Activated T-helper 1 cell treated with anti-CD3 and anti-CD28 coated beads, Interleukin-12 subunit alpha, Interleukin-12 subunit beta, Interleukin-2, Interleukin-4 antibody, amounts not matched to agents 30 ng/mL and 10 ng/mL and 1 ng/mL, durations not matched to agents 14 hours and 24 hours and 36 hours (primary cell): Measurements from ENCODE around the gene SOX15. TPM values are rescaled to one million over a fixed set of nuclear protein-coding genes. Genes with fewer than 3 reads are reported as not detected.

Source experiments
- DNase-seq: peaks from one replicate; pipeline ENCODE4 v3.0.0; 2021; ENCODE audit warnings: low spot score
- H3K27ac Mint-ChIP-seq: one replicate; pipeline ENCODE4 v1.8.0; 2021; ENCODE audit warnings: mild to moderate bottlenecking, mixed read lengths
- H3K27me3 Mint-ChIP-seq: one replicate; pipeline ENCODE4 v1.8.0; 2022; ENCODE audit warnings: mild to moderate bottlenecking, moderate library complexity, mixed read lengths; ENCODE audit not compliant: insufficient read depth
- H3K36me3 Mint-ChIP-seq: one replicate; pipeline ENCODE4 v1.8.0; 2021; ENCODE audit warnings: low read depth, mixed read lengths
- H3K4me1 Mint-ChIP-seq: one replicate; pipeline ENCODE4 v1.8.0; 2021; ENCODE audit warnings: low read depth, mixed read lengths
- H3K4me3 Mint-ChIP-seq: one replicate; pipeline ENCODE4 v1.8.0; 2021; ENCODE audit warnings: mild to moderate bottlenecking, moderate library complexity, mixed read lengths
- H3K9me3 Mint-ChIP-seq: one replicate; pipeline ENCODE4 v1.8.0; 2021; ENCODE audit warnings: mixed read lengths
- intact Hi-C: fragments of 100-400 bp; cut with micrococcal nuclease; formaldehyde crosslinking; loops from one replicate; pipeline ENCODE4 v1.15.1; 2024
- total RNA-seq: library from RNA; stranded (reverse); gene quantifications from 2 replicates; pipeline ENCODE4 v1.2.3, GENCODE V29; 2022

SOX15 gene
- total RNA-seq, 1 donor from 2014 or later: 0.78 TPM

- Mint-ChIP-seq H3K4me3 (peak overlapping the region; percentile 76), H3K9me3 (no peaks in the 10 kb centered on the region), H3K27ac (peak overlapping the region; percentile 86), H3K4me1 (peaks cover 80% of the 10 kb centered on the region), H3K36me3 (peaks cover 64% of the 10 kb centered on the region), H3K27me3 (no peaks in the 10 kb centered on the region)
- no peak for DNase-seq
- intact Hi-C loops: loop anchor here (2.0 to 10.0 kb wide), 2 partner anchors 19 to 575 kb away; partner anchors contain the start of genes PER1 and SENP3
Measured at GRCh38 chr17:7579834-7580603, 9.9 kb downstream of the SOX15 start.

- Mint-ChIP-seq H3K27me3 (no peaks in the 10 kb centered on the region), H3K9me3 (no peaks in the 10 kb centered on the region), H3K4me3 (peak within 1 kb of the TSS; percentile 76), H3K27ac (peak within 1 kb of the TSS; percentile 86), H3K4me1 (peaks cover 81% of the 10 kb centered on the region), H3K36me3 (peaks cover 69% of the 10 kb centered on the region)
- DNase-seq: peak; percentile 37
- intact Hi-C loops: loop anchor here (2.0 kb wide), 1 partner anchor 18 kb away; the partner anchor contains the start of gene SENP3
Measured at GRCh38 chr17:7579001-7579833, 10.7 kb downstream of the SOX15 start, which contains the start of gene CD68. CD68 (plus strand) TSS chr17:7579638; CDS start chr17:7579678, 40 bp downstream.

GRCh38 chr17:7577327-7578199, 12.3 kb downstream of the SOX15 start:
- H3K27me3 Mint-ChIP-seq: peaks cover 2% of the 10 kb centered on the region
- peaks cover 79% of the 10 kb centered on the region for H3K4me1 Mint-ChIP-seq
- H3K4me3 Mint-ChIP-seq: peak overlapping the region; percentile 94
- no peaks in the 10 kb centered on the region for H3K9me3 Mint-ChIP-seq
- DNase-seq: no peak
- H3K36me3 Mint-ChIP-seq: peaks cover 76% of the 10 kb centered on the region
- peak overlapping the region; percentile 31 for H3K27ac Mint-ChIP-seq
- intact Hi-C loops: loop anchor here (2.0 kb wide), 1 partner anchor 17 kb away; the partner anchor contains the start of gene SENP3

- peak overlapping the region; percentile 46 for H3K27ac Mint-ChIP-seq
- peaks cover 78% of the 10 kb centered on the region for H3K36me3 Mint-ChIP-seq
- intact Hi-C loops: no loop called here
- no peaks in the 10 kb centered on the region for H3K9me3 Mint-ChIP-seq
- peak overlapping the region; percentile 94 for H3K4me3 Mint-ChIP-seq
- peaks cover 81% of the 10 kb centered on the region for H3K4me1 Mint-ChIP-seq
- peaks cover 2% of the 10 kb centered on the region for H3K27me3 Mint-ChIP-seq
- DNase-seq: no peak
Measured at GRCh38 chr17:7576432-7576937, 13.4 kb downstream of the SOX15 start.

- Mint-ChIP-seq H3K4me1 (peaks cover 81% of the 10 kb centered on the region), H3K9me3 (no peaks in the 10 kb centered on the region), H3K4me3 (peak overlapping the region; percentile 94), H3K27me3 (peaks cover 2% of the 10 kb centered on the region), H3K36me3 (peaks cover 80% of the 10 kb centered on the region), H3K27ac (peak overlapping the region; percentile 46)
- intact Hi-C loops: no loop called here
- DNase-seq: no peak
Measured at GRCh38 chr17:7575959-7576358, 13.9 kb downstream of the SOX15 start.

GRCh38 chr17:7575481-7575883, 14.4 kb downstream of the SOX15 start:
- peak overlapping the region; percentile 29 for H3K27ac Mint-ChIP-seq
- H3K36me3 Mint-ChIP-seq: peaks cover 80% of the 10 kb centered on the region
- intact Hi-C loops: no loop called here
- H3K27me3 Mint-ChIP-seq: peaks cover 2% of the 10 kb centered on the region
- H3K4me3 Mint-ChIP-seq: peak overlapping the region; percentile 94
- DNase-seq: no peak
- H3K4me1 Mint-ChIP-seq: peaks cover 78% of the 10 kb centered on the region
- H3K9me3 Mint-ChIP-seq: no peaks in the 10 kb centered on the region

- intact Hi-C loops: loop anchor here (5.0 kb wide), 1 partner anchor 673 kb away; the partner anchor contains the start of genes CTC1 and PFAS
- H3K4me3 Mint-ChIP-seq: peak overlapping the region; percentile 94
- DNase-seq: no peak
- H3K27ac Mint-ChIP-seq: peak overlapping the region; percentile 100
- H3K36me3 Mint-ChIP-seq: peaks cover 81% of the 10 kb centered on the region
- no peaks in the 10 kb centered on the region for H3K9me3 Mint-ChIP-seq
- H3K4me1 Mint-ChIP-seq: peaks cover 68% of the 10 kb centered on the region
- peaks cover 2% of the 10 kb centered on the region for H3K27me3 Mint-ChIP-seq
Measured at GRCh38 chr17:7574176-7574953, 15.5 kb downstream of the SOX15 start.

- H3K4me3 Mint-ChIP-seq: peak overlapping the region; percentile 94
- H3K9me3 Mint-ChIP-seq: no peaks in the 10 kb centered on the region
- intact Hi-C loops: loop anchor here (2.0 to 5.0 kb wide), 4 partner anchors 119 to 674 kb away; partner anchors contain the start of genes CTC1, GABARAP, KDM6B and PFAS
- peaks cover 61% of the 10 kb centered on the region for H3K4me1 Mint-ChIP-seq
- DNase-seq: peak; percentile 86
- H3K27ac Mint-ChIP-seq: peak overlapping the region; percentile 100
- peaks cover 2% of the 10 kb centered on the region for H3K27me3 Mint-ChIP-seq
- peaks cover 75% of the 10 kb centered on the region for H3K36me3 Mint-ChIP-seq
Measured at GRCh38 chr17:7573324-7574080, 16.4 kb downstream of the SOX15 start.

- intact Hi-C loops: loop anchor here (1.0 to 5.0 kb wide), 13 partner anchors 11 to 675 kb away; partner anchors contain the start of genes CTC1, EIF5A, GABARAP and KDM6B
- Mint-ChIP-seq H3K4me1 (peaks cover 54% of the 10 kb centered on the region), H3K9me3 (no peaks in the 10 kb centered on the region), H3K4me3 (peak overlapping the region; percentile 94), H3K27ac (peak overlapping the region; percentile 100), H3K36me3 (peaks cover 68% of the 10 kb centered on the region), H3K27me3 (peaks cover 2% of the 10 kb centered on the region)
- DNase-seq: peak; percentile 100
Measured at GRCh38 chr17:7572588-7573323, 17.1 kb downstream of the SOX15 start.

- Mint-ChIP-seq H3K36me3 (peaks cover 68% of the 10 kb centered on the region), H3K4me1 (peaks cover 49% of the 10 kb centered on the region), H3K27ac (peak overlapping the region; percentile 100), H3K27me3 (peaks cover 2% of the 10 kb centered on the region), H3K4me3 (peak overlapping the region; percentile 94), H3K9me3 (no peaks in the 10 kb centered on the region)
- intact Hi-C loops: loop anchor here (1.0 to 5.0 kb wide), 13 partner anchors 11 to 675 kb away; partner anchors contain the start of genes CTC1, EIF5A, GABARAP and KDM6B
- no peak for DNase-seq
Measured at GRCh38 chr17:7572338-7572587, 17.6 kb downstream of the SOX15 start.
